ENCODE results near the gene RPS29. TPM values are rescaled to one million over a fixed set of nuclear protein-coding genes. Genes with fewer than 3 reads are reported as not detected.

The RPS29 gene
- total RNA-seq, 3 donors from 2014 or later = 2,303 to 2,539 (median 2,513) TPM

DNA sequence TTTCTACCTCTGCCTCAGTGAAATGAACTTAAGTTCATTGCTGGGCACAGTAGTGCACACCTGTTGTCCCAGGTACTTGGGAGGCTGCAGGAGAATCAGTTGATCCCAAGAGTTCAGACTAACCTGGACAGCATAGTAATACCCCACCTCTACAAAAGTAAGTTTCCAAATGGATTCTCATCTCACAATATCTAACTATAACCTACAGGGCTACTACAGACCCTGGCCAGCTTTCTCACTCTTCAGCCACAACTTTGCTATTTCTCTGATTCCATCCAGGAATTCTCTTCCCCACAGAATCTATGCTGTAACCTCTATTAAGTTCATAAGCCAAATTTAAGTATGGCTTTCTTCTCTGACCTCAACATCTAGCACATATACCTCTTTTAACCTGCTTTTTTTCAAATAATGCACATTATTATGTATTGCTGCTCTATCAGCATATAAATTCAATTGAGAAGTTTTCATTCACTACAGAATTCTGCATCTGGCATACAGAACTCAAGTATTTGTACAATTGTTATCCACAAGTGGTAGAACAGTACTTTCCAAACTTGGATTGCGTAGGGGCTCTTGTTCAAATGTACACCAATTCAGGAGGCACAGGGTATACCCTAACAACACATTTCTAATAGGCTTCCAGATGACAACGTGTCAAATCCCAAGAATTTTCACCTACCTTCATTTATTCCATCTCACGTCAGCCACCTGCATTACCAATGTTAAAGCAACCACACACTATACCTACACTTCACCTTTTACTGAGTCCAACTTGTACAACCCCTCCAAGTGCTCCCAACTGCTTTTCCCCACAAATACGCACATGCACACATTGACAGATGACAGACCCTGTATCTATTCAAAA is 3.8 kb downstream of the RPS29 start:
- peaks cover 1% of the 10 kb centered on the region for H3K27me3 Mint-ChIP-seq (ENCODE audit: low read depth)
- ATAC-seq = no peak
- H3K9me3 Mint-ChIP-seq = no peaks in the 10 kb centered on the region
- DNase-seq = no peak
- H3K4me3 Mint-ChIP-seq = peak overlapping the region; percentile 93
- peaks cover 52% of the 10 kb centered on the region for H3K4me1 Mint-ChIP-seq (ENCODE audit: low read depth)
- H3K36me3 Mint-ChIP-seq (ENCODE audit: insufficient read depth) = peaks cover 59% of the 10 kb centered on the region

DNA sequence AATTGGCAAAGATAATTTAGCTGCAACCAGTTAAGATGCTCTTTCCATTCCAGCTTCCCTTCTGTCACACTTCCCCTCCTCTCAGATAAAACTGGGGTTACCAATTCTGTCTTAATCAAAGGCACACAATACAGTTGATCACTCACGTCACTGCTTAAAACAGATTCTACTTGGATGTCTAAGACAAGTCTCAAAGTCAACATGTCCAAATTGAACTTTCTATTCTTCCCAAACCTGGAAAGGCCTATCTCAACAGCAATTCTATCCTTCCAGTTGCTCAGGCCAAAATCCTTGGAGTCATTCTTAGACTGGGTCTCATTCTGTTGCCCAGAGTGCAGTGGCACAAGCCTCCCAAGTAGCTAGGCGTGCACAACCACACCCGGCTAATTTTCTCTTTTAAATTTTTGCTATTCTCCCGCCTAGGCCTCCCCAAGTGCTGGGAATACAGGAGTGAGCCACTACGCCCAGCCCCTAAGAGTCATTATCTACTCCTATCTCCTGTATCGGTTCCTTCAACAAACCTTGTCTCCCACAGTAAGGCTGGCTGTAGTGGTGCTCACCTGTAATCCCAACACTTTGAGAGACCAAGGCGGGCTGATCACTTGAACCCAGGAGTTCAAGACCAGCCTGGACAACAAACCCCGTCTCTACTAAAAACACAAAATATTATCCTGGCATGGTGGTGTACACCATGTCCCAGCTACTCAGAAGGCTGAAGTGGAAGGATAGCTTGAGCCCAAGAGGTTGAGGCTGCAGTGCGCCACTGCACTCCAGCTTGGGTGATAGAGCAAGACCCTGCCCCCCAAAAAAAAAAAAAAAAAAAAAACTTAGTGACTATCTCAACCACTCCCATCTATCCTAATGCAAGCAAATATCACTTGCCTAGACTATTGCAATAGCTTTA is 4.7 kb downstream of the RPS29 start:
- peaks cover 1% of the 10 kb centered on the region for H3K27me3 Mint-ChIP-seq (ENCODE audit: low read depth)
- no peak for DNase-seq
- peak overlapping the region; percentile 93 for H3K4me3 Mint-ChIP-seq

DNA sequence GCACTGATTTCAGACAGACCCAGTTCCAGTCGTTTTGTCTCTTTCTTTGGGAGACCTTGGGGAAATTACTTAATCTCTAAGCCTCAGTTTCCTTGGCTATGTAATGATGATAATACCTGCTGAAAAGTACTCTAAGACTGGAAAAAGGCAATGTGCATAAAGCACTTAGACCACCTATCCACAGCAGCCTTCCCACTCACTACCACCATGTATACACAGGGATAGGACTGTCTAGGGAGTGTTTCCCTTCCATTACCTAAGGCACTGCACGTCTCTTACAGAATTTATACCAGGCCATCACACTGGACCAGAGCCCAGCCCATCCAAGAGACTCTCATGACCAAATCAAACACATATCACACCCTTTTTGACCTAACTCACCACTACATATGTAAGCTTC is 6.3 kb downstream of the RPS29 start:
- DNase-seq (no peak), ATAC-seq (no peak)
- Mint-ChIP-seq H3K4me1 (ENCODE audit: low read depth) (peaks cover 52% of the 10 kb centered on the region), H3K4me3 (peak overlapping the region; percentile 9), H3K9me3 (no peaks in the 10 kb centered on the region), H3K27me3 (ENCODE audit: low read depth) (no peaks in the 10 kb centered on the region), H3K36me3 (ENCODE audit: insufficient read depth) (peaks cover 53% of the 10 kb centered on the region)

More for the DNA sequence above, 4.7 kb downstream of the RPS29 start:
- H3K4me1 Mint-ChIP-seq (ENCODE audit: low read depth) = peaks cover 48% of the 10 kb centered on the region
- H3K36me3 Mint-ChIP-seq (ENCODE audit: insufficient read depth) = peaks cover 63% of the 10 kb centered on the region
- H3K9me3 Mint-ChIP-seq = no peaks in the 10 kb centered on the region
- no peak for ATAC-seq

DNA sequence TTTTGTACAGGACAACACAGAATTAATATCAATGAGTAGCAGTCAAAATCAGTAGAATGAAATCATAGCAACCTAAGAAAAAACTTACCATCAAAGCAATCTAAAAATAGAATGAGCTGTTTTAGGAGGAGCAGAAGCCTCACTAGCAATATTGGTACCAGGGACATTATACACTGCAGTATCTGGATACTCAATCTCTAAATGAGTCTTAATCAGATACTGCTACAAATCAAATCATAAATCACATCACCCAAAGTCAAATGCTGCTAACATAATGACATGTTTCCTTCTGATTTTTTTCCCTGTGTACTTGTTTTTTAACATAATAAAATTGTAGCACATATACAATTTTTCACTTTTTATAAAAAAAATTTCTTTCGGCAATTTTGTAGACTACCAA is 8.0 kb downstream of the RPS29 start:
- H3K36me3 Mint-ChIP-seq (ENCODE audit: insufficient read depth) = peaks cover 42% of the 10 kb centered on the region
- H3K4me1 Mint-ChIP-seq (ENCODE audit: low read depth) = peaks cover 48% of the 10 kb centered on the region
- ATAC-seq = no peak
- H3K9me3 Mint-ChIP-seq = no peaks in the 10 kb centered on the region
- no peaks in the 10 kb centered on the region for H3K27me3 Mint-ChIP-seq (ENCODE audit: low read depth)
- DNase-seq = no peak
- no peak overlapping the region for H3K4me3 Mint-ChIP-seq

DNA sequence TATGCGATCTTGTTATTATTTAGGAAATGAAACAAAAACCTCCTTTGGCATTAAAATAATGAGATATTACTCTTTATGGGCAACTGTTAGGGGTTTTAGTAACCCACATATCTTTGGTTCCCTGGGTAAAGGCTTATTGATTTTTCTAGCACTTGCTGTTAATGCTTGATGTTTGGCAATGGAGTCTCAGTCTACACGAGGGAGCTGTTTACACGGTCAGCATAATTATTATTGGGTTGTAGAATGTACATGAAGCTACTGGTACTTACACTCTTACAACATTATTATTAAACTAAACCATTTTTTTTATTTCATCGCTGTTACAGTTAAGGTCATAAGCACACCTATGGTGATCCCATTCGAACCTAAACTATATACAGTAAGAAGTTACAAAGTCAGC is 12.1 kb downstream of the RPS29 start:
- peaks cover 6% of the 10 kb centered on the region for H3K9me3 Mint-ChIP-seq

DNA sequence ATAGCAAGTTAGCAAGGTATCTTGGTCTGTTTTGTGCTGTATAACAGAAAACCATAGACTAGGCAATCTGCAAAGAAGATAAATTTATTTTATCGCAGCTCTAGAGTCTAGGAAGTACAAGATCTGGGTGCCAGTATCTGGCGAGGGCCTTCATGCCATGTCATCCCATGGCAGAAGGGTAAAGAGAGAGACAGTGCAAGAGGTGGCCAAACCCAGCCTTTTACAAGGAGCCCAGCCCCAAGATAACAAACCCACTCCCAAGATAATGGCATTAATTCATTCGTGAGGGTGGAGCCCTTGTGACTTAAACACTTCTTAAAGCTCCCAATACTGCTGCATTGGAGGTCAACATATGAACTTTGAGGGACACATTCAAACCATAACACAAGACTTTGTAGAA is 16.9 kb downstream of the RPS29 start:
- peaks cover 7% of the 10 kb centered on the region for H3K4me1 Mint-ChIP-seq (ENCODE audit: low read depth)
- H3K9me3 Mint-ChIP-seq = peaks cover 6% of the 10 kb centered on the region
- H3K4me3 Mint-ChIP-seq = no peak overlapping the region
- ATAC-seq (no peak), DNase-seq (no peak)
- H3K36me3 Mint-ChIP-seq (ENCODE audit: insufficient read depth) = peaks cover 19% of the 10 kb centered on the region
- no peaks in the 10 kb centered on the region for H3K27me3 Mint-ChIP-seq (ENCODE audit: low read depth)

More for the DNA sequence above, 12.1 kb downstream of the RPS29 start:
- DNase-seq = no peak
- ATAC-seq = no peak
- Mint-ChIP-seq H3K36me3 (ENCODE audit: insufficient read depth) (peaks cover 38% of the 10 kb centered on the region), H3K4me3 (no peak overlapping the region), H3K27me3 (ENCODE audit: low read depth) (no peaks in the 10 kb centered on the region), H3K4me1 (ENCODE audit: low read depth) (peaks cover 17% of the 10 kb centered on the region)

DNA sequence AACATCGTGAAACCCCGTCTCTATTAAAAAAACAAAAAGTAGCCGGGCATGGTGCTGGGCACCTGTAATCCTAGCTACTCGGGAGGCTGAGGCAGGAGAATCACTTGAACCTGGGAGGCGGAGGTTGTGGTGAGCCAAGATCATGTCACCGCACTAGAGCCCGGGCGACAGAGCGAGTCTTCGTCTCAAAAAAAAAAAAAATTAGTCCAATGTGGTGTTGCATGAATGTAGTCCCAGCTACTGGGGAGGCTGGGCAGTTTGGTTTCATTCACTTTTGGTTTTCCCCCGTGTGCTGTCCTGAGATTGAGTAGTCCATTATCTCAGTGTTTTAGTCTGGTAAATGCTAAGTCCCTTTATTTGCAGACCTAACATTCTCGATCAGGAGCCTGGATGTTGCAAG is 19.5 kb downstream of the RPS29 start:
- peaks cover 3% of the 10 kb centered on the region for H3K27me3 Mint-ChIP-seq (ENCODE audit: low read depth)
- no peak overlapping the region for H3K4me3 Mint-ChIP-seq
- no peak for ATAC-seq
- peaks cover 6% of the 10 kb centered on the region for H3K9me3 Mint-ChIP-seq
- H3K36me3 Mint-ChIP-seq (ENCODE audit: insufficient read depth) = peaks cover 14% of the 10 kb centered on the region
- DNase-seq = no peak
- H3K4me1 Mint-ChIP-seq (ENCODE audit: low read depth) = no peaks in the 10 kb centered on the region

DNA sequence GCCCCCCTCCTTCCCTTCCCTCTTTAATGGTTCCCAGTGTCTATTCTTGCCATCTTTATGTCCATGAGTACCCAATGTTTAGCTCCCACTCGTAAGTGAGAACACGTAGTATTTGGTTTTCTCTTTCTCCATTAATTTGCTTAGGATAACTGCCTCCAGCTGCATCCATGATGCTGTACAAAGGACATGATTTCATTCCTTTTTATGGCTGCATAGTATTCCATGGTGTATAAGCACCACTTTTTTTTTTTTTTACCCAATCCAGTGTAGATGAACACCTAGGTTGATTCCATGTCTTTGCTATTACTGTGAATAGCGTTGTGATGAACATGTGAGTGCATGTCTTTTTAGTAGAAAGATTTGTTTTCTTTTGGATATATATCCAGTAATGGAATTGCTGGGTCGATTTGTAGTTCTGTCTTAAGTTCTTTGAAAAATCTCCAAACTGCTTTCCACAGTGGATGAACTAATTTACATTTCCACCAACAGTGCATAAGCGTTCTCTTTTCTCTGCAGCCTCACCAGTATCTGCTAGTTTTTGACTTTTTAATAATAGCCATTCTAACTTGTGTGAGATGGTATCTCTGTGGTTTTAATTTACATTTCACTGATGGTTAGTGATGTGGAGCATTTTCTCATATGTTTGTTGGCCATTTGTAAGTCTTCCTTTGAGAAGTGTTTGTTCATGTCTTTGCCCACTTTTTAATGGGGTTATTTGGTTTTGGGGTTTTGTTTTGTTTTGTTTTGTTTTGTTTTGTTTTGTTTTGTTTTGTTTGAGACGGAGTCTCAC is 26.0 kb downstream of the RPS29 start:
- Mint-ChIP-seq H3K4me1 (ENCODE audit: low read depth) (no peaks in the 10 kb centered on the region), H3K36me3 (ENCODE audit: insufficient read depth) (peaks cover 2% of the 10 kb centered on the region), H3K27me3 (ENCODE audit: low read depth) (peaks cover 4% of the 10 kb centered on the region), H3K4me3 (no peak overlapping the region), H3K9me3 (no peaks in the 10 kb centered on the region)
- no peak for DNase-seq
- ATAC-seq = no peak

DNA sequence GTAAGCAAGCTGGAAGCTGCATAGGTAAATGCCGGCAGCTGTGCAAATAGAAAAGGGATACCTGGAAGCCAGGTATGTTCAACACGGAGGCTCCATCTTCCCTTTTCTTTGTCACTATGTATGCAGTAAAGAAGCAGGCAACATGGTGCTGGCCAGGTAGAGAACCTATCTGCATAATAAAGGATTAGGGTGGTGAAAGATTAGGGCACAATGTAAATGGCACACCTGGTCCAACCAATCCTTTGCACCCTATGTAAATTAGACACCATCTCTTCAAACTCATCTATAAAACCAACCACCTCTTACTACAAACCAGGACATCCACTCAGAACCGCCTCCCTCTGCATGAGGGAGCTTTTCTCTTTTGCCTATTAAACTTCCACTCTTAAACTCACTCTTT is 32.3 kb downstream of the RPS29 start:
- DNase-seq (no peak), ATAC-seq (no peak)
- Mint-ChIP-seq H3K4me3 (no peak overlapping the region), H3K9me3 (no peaks in the 10 kb centered on the region), H3K27me3 (ENCODE audit: low read depth) (no peaks in the 10 kb centered on the region), H3K4me1 (ENCODE audit: low read depth) (no peaks in the 10 kb centered on the region), H3K36me3 (ENCODE audit: insufficient read depth) (no peaks in the 10 kb centered on the region)

DNA sequence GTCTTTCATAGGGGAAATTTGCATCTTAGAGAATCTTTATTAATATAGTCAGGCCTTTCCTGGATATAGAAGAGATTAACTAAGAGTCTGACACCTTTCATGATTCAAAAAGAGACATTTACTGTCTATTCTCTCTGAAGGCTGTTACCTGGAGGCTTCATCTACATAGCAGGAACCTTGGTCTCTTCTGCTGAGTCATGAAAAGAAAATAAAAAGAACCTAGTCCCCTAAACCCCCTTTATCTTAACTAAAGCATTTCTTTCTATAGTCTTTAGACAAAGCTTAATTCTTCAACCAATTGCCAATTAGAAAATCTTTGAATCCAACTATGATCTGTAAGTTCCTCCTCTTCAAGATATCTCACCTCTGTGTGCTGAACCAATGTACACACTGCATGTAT is 33.1 kb downstream of the RPS29 start:
- Mint-ChIP-seq H3K9me3 (no peaks in the 10 kb centered on the region), H3K36me3 (ENCODE audit: insufficient read depth) (no peaks in the 10 kb centered on the region), H3K27me3 (ENCODE audit: low read depth) (no peaks in the 10 kb centered on the region), H3K4me1 (ENCODE audit: low read depth) (no peaks in the 10 kb centered on the region), H3K4me3 (no peak overlapping the region)
- ATAC-seq (no peak), DNase-seq (no peak)

DNA sequence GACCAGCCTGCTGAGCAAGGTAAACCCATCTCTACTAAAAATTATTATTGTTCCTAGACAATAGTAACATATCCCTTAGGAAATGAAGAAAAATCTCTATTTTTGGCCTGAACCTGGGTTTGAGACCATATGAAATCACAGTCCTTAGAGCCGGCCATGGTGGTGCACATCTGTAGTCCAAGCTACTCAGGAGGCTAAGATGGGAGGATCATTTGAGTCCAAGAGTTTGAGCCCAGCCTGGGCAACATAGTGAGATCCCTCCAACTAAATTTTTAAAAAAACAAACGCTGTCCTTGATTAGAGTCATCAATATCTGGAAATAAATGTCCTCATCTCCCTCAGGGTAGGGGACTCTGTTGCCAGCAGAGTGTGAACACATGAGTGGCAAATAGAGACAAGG is 34.6 kb downstream of the RPS29 start:
- H3K4me3 Mint-ChIP-seq = no peak overlapping the region
- H3K27me3 Mint-ChIP-seq (ENCODE audit: low read depth) = no peaks in the 10 kb centered on the region
- DNase-seq (no peak), ATAC-seq (no peak)
- no peaks in the 10 kb centered on the region for H3K9me3 Mint-ChIP-seq
- H3K36me3 Mint-ChIP-seq (ENCODE audit: insufficient read depth) = no peaks in the 10 kb centered on the region
- no peaks in the 10 kb centered on the region for H3K4me1 Mint-ChIP-seq (ENCODE audit: low read depth)

DNA sequence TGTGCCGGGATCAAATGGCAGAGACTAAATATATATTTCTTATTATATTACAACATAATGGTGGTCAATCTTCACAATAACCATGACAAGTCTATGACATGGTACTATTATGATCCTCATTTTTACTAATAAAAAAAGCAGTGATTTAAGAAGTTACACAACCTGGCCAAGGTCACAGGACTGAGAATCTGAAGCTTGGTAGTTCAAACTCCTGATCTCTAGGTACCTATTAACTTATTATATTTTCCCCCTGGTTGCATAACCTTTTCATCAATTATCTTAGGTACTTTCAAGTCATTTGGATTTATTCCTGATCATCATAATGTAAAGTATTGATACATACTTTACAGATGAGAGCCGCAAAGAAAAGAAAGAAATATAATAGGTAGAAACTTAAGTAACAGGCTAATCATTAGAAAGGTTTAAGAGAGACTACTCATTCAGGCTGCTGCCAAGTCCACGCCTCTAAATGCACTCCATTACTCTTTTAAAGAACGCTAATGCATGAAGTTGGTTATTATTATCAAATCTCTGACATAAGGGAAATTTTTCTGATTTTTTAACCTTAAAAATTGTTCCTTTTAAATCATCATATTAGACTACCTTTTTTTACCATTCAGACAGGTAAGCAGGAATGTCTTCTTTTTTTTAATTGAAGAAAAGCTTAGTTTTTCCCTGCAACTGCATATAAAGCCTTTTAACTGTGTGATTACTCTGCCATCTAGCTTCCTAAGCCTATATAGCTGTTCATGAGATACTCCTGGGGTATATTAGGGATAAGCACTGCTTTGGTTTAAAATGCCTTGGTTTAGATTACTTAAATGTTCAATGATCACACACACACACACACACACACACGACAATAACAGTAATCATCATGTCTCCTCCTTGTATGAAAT is 35.6 kb downstream of the RPS29 start:
- no peak overlapping the region for H3K4me3 Mint-ChIP-seq
- H3K36me3 Mint-ChIP-seq (ENCODE audit: insufficient read depth) = no peaks in the 10 kb centered on the region
- DNase-seq (no peak), ATAC-seq (no peak)
- H3K27me3 Mint-ChIP-seq (ENCODE audit: low read depth) = no peaks in the 10 kb centered on the region
- no peaks in the 10 kb centered on the region for H3K9me3 Mint-ChIP-seq
- H3K4me1 Mint-ChIP-seq (ENCODE audit: low read depth) = no peaks in the 10 kb centered on the region

DNA sequence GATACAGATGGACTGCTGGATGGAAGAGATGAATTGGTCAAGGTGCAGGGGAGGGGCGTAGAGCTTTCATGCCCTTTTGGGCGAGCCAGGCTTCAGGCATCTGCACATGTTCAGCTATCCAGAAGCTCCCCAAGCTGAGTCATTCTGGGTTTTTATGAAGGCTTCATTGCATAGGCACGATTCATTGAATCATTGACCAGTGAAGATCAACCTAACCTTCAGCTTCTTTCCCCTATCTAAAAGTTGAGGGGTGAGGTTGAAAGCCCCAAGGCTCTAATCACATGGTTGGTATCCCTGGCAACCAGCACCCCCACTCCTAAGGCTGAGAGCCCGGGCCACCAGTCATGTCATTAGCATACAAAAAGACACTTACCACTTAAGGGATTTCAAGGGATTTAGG is 36.3 kb downstream of the RPS29 start:
- no peaks in the 10 kb centered on the region for H3K9me3 Mint-ChIP-seq
- H3K4me3 Mint-ChIP-seq = no peak overlapping the region
- DNase-seq (no peak), ATAC-seq (no peak)
- no peaks in the 10 kb centered on the region for H3K36me3 Mint-ChIP-seq (ENCODE audit: insufficient read depth)
- H3K4me1 Mint-ChIP-seq (ENCODE audit: low read depth) = no peaks in the 10 kb centered on the region
- no peaks in the 10 kb centered on the region for H3K27me3 Mint-ChIP-seq (ENCODE audit: low read depth)

Measured in activated T-cell treated with anti-CD3 and anti-CD28 coated beads, Interleukin-2, amount 50 U/mL, for 4 hours (primary cell).